GM12878 (cell line): ENCODE measurements around the gene EYS. TPM values are rescaled to one million over a fixed set of nuclear protein-coding genes. Genes with fewer than 3 reads are reported as not detected.

ENCODE experiments used
- ATAC-seq: fragments of 200-7000 bp; cut with Tn5 transposase; 3 replicates; pipeline ENCODE4 v1.9.1; 2020; ENCODE audit warnings: mild to moderate bottlenecking, moderate library complexity
- BruUV-seq: library from RNA; stranded (reverse); fragments of 400-500 nt; replicated peaks from 2 replicates; lab custom pipeline; 2021; lab: Mats Ljungman, UMichigan
- CTCF ChIA-PET: fragments of 300-600 bp; sonication (Branson Sonifier 250); formaldehyde crosslinking; extraction: SDS; loops from one replicate; lab custom pipeline; 2021; ENCODE audit warnings: inconsistent platforms; lab: Yijun Ruan, JAX
- POLR2A ChIA-PET: fragments of 350-600 bp; formaldehyde crosslinking; extraction: SDS; loops from one replicate; lab custom pipeline; 2021; ENCODE audit warnings: inconsistent platforms; lab: Charles Lee
- RAD21 ChIA-PET: fragments of 300-600 bp; sonication (Branson Sonifier 250); formaldehyde crosslinking; loops from one replicate; lab custom pipeline; 2023; ENCODE audit warnings: antibody characterized with exemption; ENCODE audit not compliant: unreplicated experiment; lab: Charles Lee
- SMC1A ChIA-PET: fragments of 300-600 bp; sonication (Branson Sonifier 250); formaldehyde crosslinking; loops from one replicate; lab custom pipeline; 2023; ENCODE audit not compliant: unreplicated experiment, uncharacterized antibody; lab: Charles Lee
- DNase-seq: peaks from one replicate; pipeline ENCODE4 v3.0.0-alpha.2; 2011; ENCODE audit warnings: low read depth, low spot score
- FAIRE-seq: peaks from 3 replicates; lab custom pipeline; 2011; peaks lifted over from hg19 to GRCh38; lab: Jason Lieb, UNC
- H2AFZ ChIP-seq: 2 replicates; pipeline ENCODE4 v1.6.0; 2011; ENCODE audit warnings: low read depth, low read length, control low read depth; ENCODE audit not compliant: control insufficient read depth
- H3K27ac ChIP-seq: 2 replicates; pipeline ENCODE4 v1.5.1; 2011; ENCODE audit warnings: control low read depth; ENCODE audit not compliant: control insufficient read depth, insufficient read depth
- H3K27me3 ChIP-seq, 2 experiments: replicated peaks in 1 of 2; 2 replicates each; pipeline versions ENCODE4 v1.6.0 to v1.6.1; 2011; ENCODE audit warnings: low read length in 1 of 2; ENCODE audit not compliant: control insufficient read depth in 2 of 2, insufficient read depth in 2 of 2
- H3K36me3 ChIP-seq, 2 experiments: 2 replicates each; pipeline ENCODE4 v1.5.1; 2011; ENCODE audit warnings: low read length in 1 of 2; ENCODE audit not compliant: control insufficient read depth in 2 of 2, insufficient read depth in 2 of 2
- H3K4me1 ChIP-seq: 2 replicates; pipeline ENCODE4 v1.6.1; 2011; ENCODE audit warnings: mild to moderate bottlenecking, low read length, moderate library complexity, mixed read lengths; ENCODE audit not compliant: control insufficient read depth, insufficient read depth
- H3K4me2 ChIP-seq: 2 replicates; pipeline ENCODE4 v1.6.0; 2011; ENCODE audit warnings: control low read depth; ENCODE audit not compliant: control insufficient read depth, insufficient read depth
- H3K4me3 ChIP-seq: fragments of 200-600 bp; sonication (generic); 2 replicates; pipeline ENCODE4 v1.5.1; 2016
- H3K79me2 ChIP-seq: 2 replicates; pipeline ENCODE4 v1.6.0; 2011; ENCODE audit warnings: low read length; ENCODE audit not compliant: control insufficient read depth, insufficient read depth
- H3K9ac ChIP-seq: 2 replicates; pipeline ENCODE4 v1.8.0; 2011; ENCODE audit warnings: low read length, control low read depth, mixed read lengths; ENCODE audit not compliant: control insufficient read depth, insufficient read depth
- H3K9me3 ChIP-seq: replicated peaks from 3 replicates; pipeline ENCODE4 v1.5.1; 2011; ENCODE audit warnings: mild to moderate bottlenecking, low read length; ENCODE audit not compliant: control insufficient read depth, insufficient read depth
- H4K20me1 ChIP-seq: 2 replicates; pipeline ENCODE4 v1.6.0; 2011; ENCODE audit not compliant: control insufficient read depth, insufficient read depth
- BMI1 ChIP-seq: fragments of 450-650 bp; IDR thresholded peaks from 2 replicates; pipeline ENCODE4 v1.6.1; 2016; ENCODE audit warnings: mild to moderate bottlenecking, moderate library complexity, borderline replicate concordance
- ETV6 ChIP-seq, 2 experiments: fragments of 450-650 bp in 1 of 2; IDR thresholded peaks in 1 of 2; conservative IDR thresholded peaks in 1 of 2; 2 replicates each; pipeline ENCODE4 v1.6.1; 2014; ENCODE audit warnings: antibody characterized with exemption in 1 of 2, borderline replicate concordance in 1 of 2, low read depth in 1 of 2, mild to moderate bottlenecking in 1 of 2, moderate library complexity in 1 of 2
- GATAD2B ChIP-seq: fragments of 450-650 bp; conservative IDR thresholded peaks from 2 replicates; pipeline ENCODE4 v1.6.1; 2017; ENCODE audit warnings: low read depth, mild to moderate bottlenecking, moderate library complexity
- KLF5 ChIP-seq: fragments of 450-650 bp; IDR thresholded peaks from 2 replicates; pipeline ENCODE4 v1.6.1; 2014; ENCODE audit warnings: mild to moderate bottlenecking; ENCODE audit not compliant: partially characterized antibody
- MTA3 ChIP-seq: IDR thresholded peaks from 2 replicates; pipeline ENCODE4 v1.6.1; 2012; ENCODE audit warnings: low read length, inconsistent platforms, borderline replicate concordance
- NFYA ChIP-seq: IDR thresholded peaks from 2 replicates; pipeline ENCODE4 v1.6.1; 2011; ENCODE audit warnings: low read depth, mild to moderate bottlenecking, low read length, improper control_type of control experiment, borderline replicate concordance
- NR2C1 ChIP-seq: fragments of 450-650 bp; IDR thresholded peaks from 2 replicates; pipeline ENCODE4 v1.6.1; 2017; ENCODE audit warnings: antibody characterized with exemption, mild to moderate bottlenecking, moderate library complexity
- NR2C2 ChIP-seq: IDR thresholded peaks from 2 replicates; pipeline ENCODE4 v1.6.1; 2011; ENCODE audit warnings: borderline replicate concordance, low read depth; ENCODE audit not compliant: control insufficient read depth, insufficient read length
- SREBF1 ChIP-seq: IDR thresholded peaks from 2 replicates; pipeline ENCODE4 v1.6.1; 2012; ENCODE audit warnings: mild to moderate bottlenecking, low read length
- ZNF217 ChIP-seq: fragments of 450-650 bp; IDR thresholded peaks from 2 replicates; pipeline ENCODE4 v1.6.1; 2017; ENCODE audit warnings: antibody characterized with exemption, mild to moderate bottlenecking
- ZNF622 ChIP-seq: fragments of 450-650 bp; IDR thresholded peaks from 2 replicates; pipeline ENCODE4 v1.6.1; 2017; ENCODE audit warnings: mild to moderate bottlenecking, inconsistent platforms
- WGBS: methylation state at CpG from one replicate; pipeline ENCODE4 v1.1.6; 2016; ENCODE audit warnings: low lambda C conversion rate; ENCODE audit not compliant: insufficient replicate concordance, insufficient coverage; ENCODE audit errors: missing lambda C conversion rate; 5-methylcytosine and 5-hydroxymethylcytosine counted together
- in situ Hi-C: fragments of 300-500 bp; cut with MboI; formaldehyde crosslinking; loops from 9 replicates; pipeline ENCODE4 v1.14.3; 2018; ENCODE audit warnings: mixed read lengths
- intact Hi-C: fragments of 100-400 bp; cut with micrococcal nuclease; formaldehyde crosslinking; loops from one replicate; pipeline ENCODE4 v1.14.2; 2022; ENCODE audit not compliant: unreplicated experiment
- polyA plus RNA-seq, 11 experiments: library from polyadenylated mRNA; depleted of rRNA in 4 of 11; unstranded in 6 of 11; stranded (reverse) in 5 of 11; fragments of >200 nt; fragmentation: Nextera tagmentation in 4 of 11; fragmentation: Illumina TruSeq in 1 of 11; extraction: Ambion mirVana in 4 of 11; extraction: Trizol in 1 of 11; gene quantifications; 1 replicate in 1 of 11; 2 replicates in 10 of 11; pipeline versions ENCODE4 v1.2.1 to v1.2.3, GENCODE V29; 2011 to 2016; ENCODE audit warnings: inconsistent platforms in 2 of 11, missing spikeins in 2 of 11, low read depth in 1 of 11
- total RNA-seq, 4 experiments: library from RNA; depleted of rRNA in 3 of 4; stranded (reverse); fragments of >200 nt in 3 of 4; fragmentation: Illumina TruSeq in 1 of 4; extraction: Trizol in 1 of 4; gene quantifications; 2 replicates each; pipeline versions ENCODE4 v1.2.1 to v1.2.3, GENCODE V29; 2013 to 2021
- TF ChIP-seq, protein P1 (sequence below): fragments of 450-650 bp; IDR thresholded peaks from 2 replicates; pipeline ENCODE4 v1.6.1; 2017; ENCODE audit warnings: mild to moderate bottlenecking
- TF ChIP-seq, protein P2 (sequence below): fragments of 450-650 bp; IDR thresholded peaks from 2 replicates; pipeline ENCODE4 v1.6.1; 2017; ENCODE audit warnings: mild to moderate bottlenecking, low read depth, inconsistent platforms; ENCODE audit not compliant: poor library complexity, severe bottlenecking

Gene EYS
- total and polyA plus RNA-seq, 10 of the 15 experiments (the other 5 are each of a cell fraction or from before 2014, with no cell fraction given): under 0.01 to 0.14 (median 0.02) TPM; not detected in 1

DNA sequence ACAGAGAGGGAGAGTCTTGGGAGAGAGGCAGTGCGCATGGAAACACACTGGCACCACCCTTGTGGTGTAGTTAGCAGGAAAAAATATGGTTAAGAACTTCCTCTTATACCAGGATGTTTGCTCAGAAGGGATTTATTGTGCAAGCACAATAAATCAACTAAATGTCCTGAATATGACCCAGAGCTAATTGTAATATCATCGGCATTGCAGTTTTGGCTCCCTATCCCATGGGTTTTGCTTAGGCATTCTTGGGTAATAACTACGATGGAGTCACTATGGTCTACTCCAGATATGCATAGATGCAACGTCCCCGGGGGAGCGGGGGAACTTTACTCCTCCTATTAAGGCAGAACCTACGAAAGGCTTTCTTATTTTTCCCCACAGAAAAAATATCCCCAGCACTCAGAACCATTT lies 751.6 kb downstream of the EYS start:
- no peak overlapping the region for H3K4me2 ChIP-seq
- FAIRE-seq: no peak
- in situ Hi-C loops (no loop called here), intact Hi-C loops (no loop called here)
- H3K79me2 ChIP-seq: no peaks in the 10 kb centered on the region
- ChIA-PET POLR2A (no interaction called here), CTCF (no interaction called here), RAD21 (no interaction called here), SMC1A (no interaction called here)
- H3K9me3 ChIP-seq: no peaks in the 10 kb centered on the region
- BruUV-seq: no TSS peak
- H3K4me1 ChIP-seq: no peaks in the 10 kb centered on the region
- 46% methylated on average over 7 of the region's 7 CpGs for WGBS
- H3K36me3 ChIP-seq: no peaks in the 10 kb centered on the region
- H3K4me3 ChIP-seq: no peak overlapping the region
- H3K27ac ChIP-seq: no peak overlapping the region
- ATAC-seq: no peak
- no peaks in the 10 kb centered on the region for H4K20me1 ChIP-seq
- DNase-seq: no peak
- H3K9ac ChIP-seq: no peak overlapping the region
- H2AFZ ChIP-seq: no peak overlapping the region
- TF ChIP-seq, protein P1, sequence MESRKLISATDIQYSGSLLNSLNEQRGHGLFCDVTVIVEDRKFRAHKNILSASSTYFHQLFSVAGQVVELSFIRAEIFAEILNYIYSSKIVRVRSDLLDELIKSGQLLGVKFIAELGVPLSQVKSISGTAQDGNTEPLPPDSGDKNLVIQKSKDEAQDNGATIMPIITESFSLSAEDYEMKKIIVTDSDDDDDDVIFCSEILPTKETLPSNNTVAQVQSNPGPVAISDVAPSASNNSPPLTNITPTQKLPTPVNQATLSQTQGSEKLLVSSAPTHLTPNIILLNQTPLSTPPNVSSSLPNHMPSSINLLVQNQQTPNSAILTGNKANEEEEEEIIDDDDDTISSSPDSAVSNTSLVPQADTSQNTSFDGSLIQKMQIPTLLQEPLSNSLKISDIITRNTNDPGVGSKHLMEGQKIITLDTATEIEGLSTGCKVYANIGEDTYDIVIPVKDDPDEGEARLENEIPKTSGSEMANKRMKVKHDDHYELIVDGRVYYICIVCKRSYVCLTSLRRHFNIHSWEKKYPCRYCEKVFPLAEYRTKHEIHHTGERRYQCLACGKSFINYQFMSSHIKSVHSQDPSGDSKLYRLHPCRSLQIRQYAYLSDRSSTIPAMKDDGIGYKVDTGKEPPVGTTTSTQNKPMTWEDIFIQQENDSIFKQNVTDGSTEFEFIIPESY: no peak
- no peak for TF ChIP-seq ETV6 (conservative IDR thresholded peaks at IDR 0.05 in 1 of 2, IDR thresholded peaks at IDR 0.05 in 1 of 2; ENCODE audit: borderline replicate concordance in 1 of 2, low read depth in 1 of 2)
- no peak for TF ChIP-seq ZNF217
- TF ChIP-seq MTA3: no peak
- no peak for TF ChIP-seq NR2C1
- no peaks in the 10 kb centered on the region for H3K27me3 ChIP-seq

DNA sequence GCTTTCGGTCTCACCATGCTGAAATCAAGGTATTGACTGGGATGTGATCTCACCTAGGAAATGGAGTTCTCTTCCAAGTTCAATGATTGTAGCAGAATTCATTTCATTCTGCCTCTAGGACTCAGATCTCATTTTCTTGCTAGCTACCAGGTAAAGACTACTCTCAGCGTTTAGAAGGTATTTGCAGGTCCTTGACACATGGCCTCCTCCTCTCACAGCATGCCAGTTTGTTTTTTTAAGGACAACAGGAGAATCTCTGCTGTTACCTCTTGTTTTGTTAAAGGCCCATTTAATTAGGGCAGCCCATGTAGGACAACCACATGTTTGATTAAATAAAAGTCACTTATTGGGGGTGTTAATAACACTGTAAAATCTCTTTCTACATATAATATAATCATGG lies 757.8 kb downstream of the EYS start:
- Histone ChIP-seq H4K20me1 (no peaks in the 10 kb centered on the region), H3K27me3 (no peaks in the 10 kb centered on the region), H3K4me3 (no peak overlapping the region), H3K9ac (no peak overlapping the region), H3K9me3 (no peaks in the 10 kb centered on the region), H3K36me3 (no peaks in the 10 kb centered on the region), H2AFZ (no peak overlapping the region), H3K79me2 (no peaks in the 10 kb centered on the region), H3K4me2 (no peak overlapping the region), H3K4me1 (no peaks in the 10 kb centered on the region), H3K27ac (no peak overlapping the region)
- in situ Hi-C loops (no loop called here), intact Hi-C loops (no loop called here)
- no peak for ATAC-seq
- ChIA-PET RAD21 (no interaction called here), POLR2A (no interaction called here), SMC1A (no interaction called here), CTCF (no interaction called here)
- BruUV-seq: no TSS peak
- FAIRE-seq: peak; percentile 27
- DNase-seq: no peak
- WGBS: 0% methylated on average over 2 of the region's 2 CpGs
- TF ChIP-seq ZNF622 (no peak), SREBF1 (no peak), GATAD2B (no peak), NR2C2 (no peak), KLF5 (no peak), BMI1 (no peak), NFYA (no peak)
- TF ChIP-seq, protein P2, sequence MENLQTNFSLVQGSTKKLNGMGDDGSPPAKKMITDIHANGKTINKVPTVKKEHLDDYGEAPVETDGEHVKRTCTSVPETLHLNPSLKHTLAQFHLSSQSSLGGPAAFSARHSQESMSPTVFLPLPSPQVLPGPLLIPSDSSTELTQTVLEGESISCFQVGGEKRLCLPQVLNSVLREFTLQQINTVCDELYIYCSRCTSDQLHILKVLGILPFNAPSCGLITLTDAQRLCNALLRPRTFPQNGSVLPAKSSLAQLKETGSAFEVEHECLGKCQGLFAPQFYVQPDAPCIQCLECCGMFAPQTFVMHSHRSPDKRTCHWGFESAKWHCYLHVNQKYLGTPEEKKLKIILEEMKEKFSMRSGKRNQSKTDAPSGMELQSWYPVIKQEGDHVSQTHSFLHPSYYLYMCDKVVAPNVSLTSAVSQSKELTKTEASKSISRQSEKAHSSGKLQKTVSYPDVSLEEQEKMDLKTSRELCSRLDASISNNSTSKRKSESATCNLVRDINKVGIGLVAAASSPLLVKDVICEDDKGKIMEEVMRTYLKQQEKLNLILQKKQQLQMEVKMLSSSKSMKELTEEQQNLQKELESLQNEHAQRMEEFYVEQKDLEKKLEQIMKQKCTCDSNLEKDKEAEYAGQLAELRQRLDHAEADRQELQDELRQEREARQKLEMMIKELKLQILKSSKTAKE: no peak
